Panc1 (cell line): ENCODE measurements around the gene CREBBP.

ENCODE experiments used
- POLR2AphosphoS5 ChIP-seq: IDR thresholded peaks from 2 replicates; pipeline ENCODE4 v1.6.1; 2012; ENCODE audit warnings: mild to moderate bottlenecking, low read depth, low read length, moderate library complexity
- TCF7L2 ChIP-seq: IDR thresholded peaks from 2 replicates; pipeline ENCODE4 v1.6.1; 2011; ENCODE audit warnings: mild to moderate bottlenecking, low read depth, low read length, inconsistent platforms
- TF ChIP-seq, protein P1 (sequence below): fragments of 450-650 bp; IDR thresholded peaks from 2 replicates; pipeline ENCODE4 v1.5.1; 2017; ENCODE audit warnings: mild to moderate bottlenecking

DNA sequence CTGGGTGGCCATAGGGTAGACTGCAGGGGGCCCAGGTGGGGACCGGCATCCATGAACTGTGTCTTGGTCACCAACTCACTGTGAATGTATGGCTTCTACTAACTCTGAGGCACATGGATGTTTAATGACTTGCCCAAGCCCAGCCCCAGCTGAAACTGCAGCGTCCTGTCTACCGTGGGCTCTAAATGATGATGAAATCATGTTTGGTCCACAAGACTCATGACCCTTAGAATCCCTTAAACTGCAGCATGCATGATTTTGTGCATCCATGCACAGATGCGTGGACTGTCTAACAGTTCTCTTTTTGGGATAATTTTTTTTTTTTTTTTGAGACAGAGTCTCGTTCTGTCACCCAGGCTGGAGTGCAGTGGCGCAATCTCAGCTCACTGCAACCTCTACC lies 32.4 kb upstream of the CREBBP start:
- TF ChIP-seq, protein P1, sequence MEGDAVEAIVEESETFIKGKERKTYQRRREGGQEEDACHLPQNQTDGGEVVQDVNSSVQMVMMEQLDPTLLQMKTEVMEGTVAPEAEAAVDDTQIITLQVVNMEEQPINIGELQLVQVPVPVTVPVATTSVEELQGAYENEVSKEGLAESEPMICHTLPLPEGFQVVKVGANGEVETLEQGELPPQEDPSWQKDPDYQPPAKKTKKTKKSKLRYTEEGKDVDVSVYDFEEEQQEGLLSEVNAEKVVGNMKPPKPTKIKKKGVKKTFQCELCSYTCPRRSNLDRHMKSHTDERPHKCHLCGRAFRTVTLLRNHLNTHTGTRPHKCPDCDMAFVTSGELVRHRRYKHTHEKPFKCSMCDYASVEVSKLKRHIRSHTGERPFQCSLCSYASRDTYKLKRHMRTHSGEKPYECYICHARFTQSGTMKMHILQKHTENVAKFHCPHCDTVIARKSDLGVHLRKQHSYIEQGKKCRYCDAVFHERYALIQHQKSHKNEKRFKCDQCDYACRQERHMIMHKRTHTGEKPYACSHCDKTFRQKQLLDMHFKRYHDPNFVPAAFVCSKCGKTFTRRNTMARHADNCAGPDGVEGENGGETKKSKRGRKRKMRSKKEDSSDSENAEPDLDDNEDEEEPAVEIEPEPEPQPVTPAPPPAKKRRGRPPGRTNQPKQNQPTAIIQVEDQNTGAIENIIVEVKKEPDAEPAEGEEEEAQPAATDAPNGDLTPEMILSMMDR, result no peak
- no peak for TF ChIP-seq POLR2AphosphoS5
- no peak for TF ChIP-seq TCF7L2
